Measurements from ENCODE around the gene S100A7.
"Not testable (repeated sequence)": the region's sequence is repeated elsewhere in the genome, so short reads cannot be mapped to it uniquely, and the experiment has no call there.

Gene S100A7

DNA sequence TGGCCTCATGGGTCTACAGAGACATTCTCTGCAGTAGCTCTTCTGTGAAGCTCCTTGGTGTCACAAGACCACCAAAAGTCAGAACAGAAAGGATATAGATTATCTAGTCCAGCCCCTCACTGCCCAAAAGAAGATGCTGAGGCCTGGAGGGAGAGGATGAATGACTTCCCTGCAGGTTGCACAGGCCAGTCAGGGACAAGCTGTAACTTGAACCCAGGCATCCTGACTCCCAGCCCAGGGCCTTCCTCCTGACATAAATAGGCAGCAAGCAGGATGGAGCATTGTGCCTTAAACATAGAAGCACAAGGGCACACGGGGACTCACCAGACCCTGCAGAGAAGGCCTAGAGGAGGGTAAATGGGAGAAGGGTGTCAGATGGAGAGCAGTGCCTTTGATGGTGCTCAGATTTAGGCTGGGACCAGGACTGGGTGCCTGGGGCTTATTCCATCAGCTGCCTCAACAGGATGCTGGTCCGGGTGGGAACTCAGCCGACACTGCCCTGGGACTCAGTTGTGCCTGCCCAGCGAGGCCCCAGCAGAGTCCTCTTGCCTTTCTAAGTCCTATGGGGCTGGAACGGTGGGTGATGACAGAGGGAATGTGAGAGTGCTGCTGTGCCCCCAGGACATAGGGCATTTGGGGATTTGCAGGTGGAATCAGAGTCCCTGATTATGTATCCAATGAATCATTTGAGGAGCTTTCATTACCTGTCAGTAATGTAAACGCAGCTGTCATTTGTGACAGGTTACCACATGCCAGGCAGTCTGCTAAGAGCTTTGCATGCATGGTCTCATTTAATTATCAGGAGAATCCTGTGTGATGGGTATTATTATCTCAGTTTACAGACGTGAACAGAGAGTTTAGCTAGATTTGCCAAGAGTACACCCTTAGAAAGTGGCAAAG lies 30.9 kb downstream of the S100A7 start:
- no peak for DNase-seq

DNA sequence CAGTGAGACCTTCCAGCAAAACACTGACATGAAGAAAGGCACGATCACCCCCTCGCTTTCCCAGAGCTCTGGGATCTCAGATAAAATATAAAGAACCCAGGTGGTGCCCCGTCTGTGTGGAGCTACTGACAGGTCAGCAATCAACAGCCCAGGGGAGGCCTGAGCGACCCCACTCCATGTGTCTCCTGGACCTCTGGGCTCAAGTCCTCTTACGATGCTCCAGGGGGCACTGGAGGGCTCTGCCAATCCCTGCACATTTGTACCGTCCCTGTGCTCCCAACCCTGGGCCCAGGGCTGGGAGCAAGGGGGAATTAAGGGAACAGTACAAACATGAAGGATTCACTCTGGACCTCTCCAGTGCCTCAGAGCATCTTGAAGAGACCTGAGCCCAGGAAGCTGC lies 31.7 kb downstream of the S100A7 start:
- DNase-seq, result no peak

GRCh38 chr1:153428073-153428638 lies 32.3 kb downstream of the S100A7 start:
- no peak for DNase-seq

DNA sequence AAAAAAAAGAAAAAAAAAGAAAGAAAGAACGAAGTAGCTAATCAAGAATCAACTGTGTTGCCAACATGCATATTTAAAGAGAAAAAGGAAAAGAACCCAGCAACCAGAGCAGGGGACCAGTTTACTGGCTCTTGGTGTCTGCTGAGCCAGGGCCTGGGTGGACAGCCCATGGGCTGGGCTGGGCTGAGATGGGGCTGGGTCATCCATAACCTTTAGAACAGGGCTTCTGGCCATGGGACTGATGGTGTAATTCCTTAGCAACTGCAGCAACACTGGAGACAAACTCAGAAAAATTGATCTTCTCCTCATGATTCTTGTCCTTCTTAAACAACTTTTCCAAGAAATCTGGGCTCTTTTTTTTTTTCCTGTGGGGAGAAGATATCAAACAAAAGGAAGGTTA lies 33.6 kb downstream of the S100A7 start:
- no peak for DNase-seq

GRCh38 chr1:153422450-153423068 lies 37.9 kb downstream of the S100A7 start:
- peak; percentile 39 for DNase-seq

DNA sequence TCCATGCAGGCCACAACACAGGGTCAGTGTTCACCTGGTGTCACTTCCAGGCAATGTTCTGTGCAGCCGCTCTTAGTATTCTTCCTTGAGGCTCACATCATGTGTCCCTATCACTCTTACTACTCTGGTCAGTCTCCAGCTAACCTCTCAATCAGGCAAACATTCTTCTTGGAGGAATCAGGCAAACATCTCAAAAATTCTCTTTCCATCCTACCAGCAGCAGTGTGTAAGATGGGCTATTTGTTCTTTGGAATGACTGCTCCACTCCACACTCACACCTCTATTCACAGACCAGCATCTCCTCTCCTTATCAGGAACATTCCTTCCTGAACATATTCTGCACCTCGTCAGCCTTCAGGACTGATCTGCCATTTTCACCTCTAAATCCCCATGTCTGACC lies 40.1 kb downstream of the S100A7 start:
- DNase-seq, result no peak

GRCh38 chr1:153419436-153419793 lies 41.0 kb downstream of the S100A7 start:
- not testable (repeated sequence) for DNase-seq

- DNase-seq, result not testable (repeated sequence)
Observed at GRCh38 chr1:153418758-153419435, 41.6 kb downstream of the S100A7 start.

GRCh38 chr1:153417136-153417888 lies 43.1 kb downstream of the S100A7 start:
- DNase-seq, result no peak

DNA sequence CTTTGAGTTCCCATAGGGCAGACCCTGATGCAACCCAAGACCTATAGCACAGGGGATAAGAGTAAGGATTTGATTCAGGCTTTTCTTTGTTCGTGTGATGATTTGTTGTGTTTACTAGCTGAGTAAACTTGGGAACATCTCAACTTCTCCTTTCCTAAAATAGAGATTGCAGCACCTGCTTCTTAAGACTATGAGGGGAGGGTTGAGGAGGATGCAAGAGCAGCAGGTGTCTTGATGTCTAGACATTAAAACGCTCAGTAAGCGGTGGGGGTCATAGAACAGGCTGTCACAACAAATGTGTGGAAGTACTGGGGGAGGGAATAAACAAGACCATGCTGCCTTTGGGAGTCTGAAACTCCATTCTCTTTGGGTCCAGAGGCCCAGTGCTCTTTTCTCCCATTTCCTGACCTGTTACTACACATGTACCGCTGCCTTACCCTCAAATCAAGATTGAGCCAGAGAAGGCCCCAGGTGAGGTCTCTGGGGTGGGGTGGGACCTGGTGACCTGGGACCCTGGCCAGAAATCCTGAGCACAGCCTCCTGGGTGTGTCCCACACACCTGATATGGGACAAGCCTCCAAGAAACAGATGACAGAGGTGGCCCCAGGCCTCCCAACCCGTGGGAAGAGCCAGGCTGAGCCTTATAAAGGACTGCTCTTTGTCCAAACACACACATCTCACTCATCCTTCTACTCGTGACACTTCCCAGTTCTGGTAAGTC lies 44.4 kb downstream of the S100A7 start, which contains the start of gene S100A7A:
Gene S100A7A (plus strand): TSS at position 671 of the 721 bp plus-strand sequence. CDS start 1,563 bp downstream, outside the sequence.
- DNase-seq, result no peak

GRCh38 chr1:153413961-153414360 lies 46.5 kb downstream of the S100A7 start:
- not testable (repeated sequence) for DNase-seq
